HG02571 (cell line): ENCODE data around the gene KRT6A.

Experiments used
- ATAC-seq: cut with Tn5 transposase; IDR thresholded peaks from one replicate; pipeline ENCODE4 v1.9.1; 2021; ENCODE audit warnings: mild to moderate bottlenecking, moderate library complexity; ENCODE audit not compliant: unreplicated experiment

KRT6A gene

DNA sequence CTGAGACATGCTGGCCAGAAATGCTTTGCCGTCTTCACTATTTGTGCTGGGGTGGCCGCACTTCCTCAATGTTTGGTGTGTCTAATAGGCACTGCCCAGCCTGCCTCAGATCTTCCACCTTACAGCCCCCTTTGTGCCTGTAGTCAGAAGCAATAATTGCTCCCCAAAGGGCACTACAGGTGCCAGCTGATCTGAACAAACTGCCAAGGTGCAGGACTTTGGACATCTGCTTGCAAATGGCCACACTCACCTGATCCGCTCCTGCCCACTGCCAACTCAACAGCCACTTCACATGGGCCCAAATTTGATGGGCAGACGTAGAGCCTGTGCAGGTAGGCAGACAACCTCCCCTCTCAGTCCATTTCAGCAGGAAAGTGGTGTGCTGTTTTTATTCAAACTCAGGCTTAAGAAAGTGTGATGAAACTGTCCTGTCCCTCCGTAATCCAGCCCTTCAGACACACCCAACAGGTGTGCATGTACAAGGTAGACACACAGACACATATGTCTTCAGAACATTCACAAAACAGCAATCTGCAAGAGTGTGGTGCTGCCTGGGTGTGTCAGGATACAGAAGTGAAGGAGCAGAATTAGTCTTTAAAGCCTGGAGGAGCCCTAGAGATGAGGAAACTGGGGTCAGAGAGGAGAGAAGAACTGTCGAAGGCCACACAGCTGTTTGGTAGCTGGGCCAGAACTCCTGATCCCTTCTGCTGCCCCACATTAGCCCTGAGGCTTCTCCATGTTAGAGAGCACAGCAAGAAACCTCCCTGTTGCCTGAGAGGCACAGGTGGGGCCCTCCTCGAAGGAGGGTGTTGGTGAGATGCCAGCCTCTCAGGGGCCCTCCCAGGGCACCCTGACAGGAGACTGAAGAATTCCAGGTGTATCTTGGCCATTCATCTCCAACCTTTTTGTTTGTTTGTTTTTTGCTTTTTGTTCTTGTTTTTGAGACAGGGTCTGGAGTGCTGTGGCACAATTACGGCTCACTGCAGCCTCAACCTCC is 54.5 kb downstream of the KRT6A start:
- ATAC-seq: no peak

DNA sequence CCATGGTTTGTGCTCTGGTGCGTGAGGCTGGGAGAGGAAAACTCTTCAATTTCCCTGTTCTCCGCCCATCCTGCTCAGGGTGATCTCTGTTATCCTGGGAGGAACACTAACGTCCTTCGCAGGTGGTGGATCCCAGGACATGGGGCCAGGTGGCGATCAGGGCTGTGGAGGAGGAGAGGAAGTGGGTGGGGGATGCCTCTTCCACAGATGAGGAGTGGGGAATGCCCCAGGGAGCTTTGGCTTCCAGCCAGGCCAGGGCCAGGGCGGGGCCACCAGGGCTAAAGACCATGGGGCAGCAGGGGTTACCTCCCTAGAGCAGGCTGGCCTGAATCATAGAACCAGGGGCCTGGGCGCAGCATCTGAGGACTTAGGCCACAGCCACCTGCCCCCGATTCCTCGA is 55.5 kb downstream of the KRT6A start:
- ATAC-seq: no peak
